Fibroblast of the aortic adventitia (primary cell): Measurements from ENCODE around the gene TBKBP1. TPM values are rescaled to one million over a fixed set of nuclear protein-coding genes. Genes with fewer than 3 reads are reported as not detected.
A peak's percentile ranks its signal among the peaks of the same experiment; 100 is the strongest.

Experiments used
- DNase-seq: peaks from one replicate; pipeline ENCODE4 v3.0.0-alpha.2; 2010; ENCODE audit warnings: low read depth
- H3K4me3 ChIP-seq: 2 replicates; pipeline ENCODE4 v1.5.1; 2011; ENCODE audit warnings: low read depth, mild to moderate bottlenecking, control low read depth, low read length, moderate library complexity
- CTCF ChIP-seq: IDR thresholded peaks from 2 replicates; pipeline ENCODE4 v1.5.1; 2011; ENCODE audit warnings: mild to moderate bottlenecking, low read length, control low read depth, inconsistent platforms; ENCODE audit not compliant: insufficient read depth
- total RNA-seq: library from RNA; depleted of rRNA; stranded (reverse); fragments of >200 nt; gene quantifications from 2 replicates; pipeline ENCODE4 v1.2.3, GENCODE V29; 2012; ENCODE audit warnings: low replicate concordance

Gene TBKBP1
- total RNA-seq, 1 donor: 9.5 TPM

GRCh38 chr17:47708312-47708863 is 14.4 kb downstream of the TBKBP1 start:
- no peak for DNase-seq
- peak overlapping the region; percentile 50 for H3K4me3 ChIP-seq
- TF ChIP-seq CTCF: no peak

- H3K4me3 ChIP-seq: peak overlapping the region; percentile 35
- DNase-seq: peak; percentile 49
- no peak for TF ChIP-seq CTCF
These were observed 15.0 kb downstream of the TBKBP1 start for GRCh38 chr17:47708864-47709541.

GRCh38 chr17:47709594-47709993 is 15.6 kb downstream of the TBKBP1 start:
- no peak for DNase-seq
- no peak for TF ChIP-seq CTCF
- no peak overlapping the region for H3K4me3 ChIP-seq

GRCh38 chr17:47711366-47712099 is 17.6 kb downstream of the TBKBP1 start:
- no peak for DNase-seq
- no peak for TF ChIP-seq CTCF

GRCh38 chr17:47712330-47713023 is 18.5 kb downstream of the TBKBP1 start:
- no peak for TF ChIP-seq CTCF
- H3K4me3 ChIP-seq: no peak overlapping the region
- DNase-seq: no peak

More at GRCh38 chr17:47711366-47712099, 17.6 kb downstream of the TBKBP1 start:
- no peak overlapping the region for H3K4me3 ChIP-seq

- TF ChIP-seq CTCF: no peak
- no peak for DNase-seq
- no peak overlapping the region for H3K4me3 ChIP-seq
These were observed 20.2 kb downstream of the TBKBP1 start for GRCh38 chr17:47713980-47714700.
